Measurements from ENCODE around the gene PARD3B.

DNA sequence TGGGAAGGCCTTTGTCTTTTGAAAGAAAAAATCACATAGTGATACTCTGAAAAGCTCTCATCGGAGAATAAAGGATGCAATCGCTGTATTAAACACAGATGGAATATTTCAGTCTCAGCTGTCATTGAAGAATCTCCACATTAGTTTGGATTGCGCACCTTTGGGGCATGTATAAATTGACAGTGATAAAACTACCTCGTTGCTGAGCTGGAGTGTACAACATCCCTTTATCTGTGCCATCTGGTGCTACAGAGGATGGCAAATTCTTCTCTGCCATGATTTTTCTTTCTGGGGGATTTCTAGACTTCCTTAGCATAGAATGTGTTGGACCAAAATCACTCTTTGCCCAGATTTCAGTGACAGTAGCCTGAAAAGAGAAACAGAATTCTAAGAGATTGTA lies 185.3 kb downstream of the PARD3B start:
- TF ChIP-seq POLR2A (IDR thresholded peaks at IDR 0.05) (no peak), EP300 (IDR thresholded peaks at IDR 0.05) (no peak), CTCF (IDR thresholded peaks at IDR 0.05) (no peak)

Measured in stomach (tissue), 4 donors.